ENCODE data around the gene SRGAP1. TPM values are rescaled to one million over a fixed set of nuclear protein-coding genes. Genes with fewer than 3 reads are reported as not detected.

Gene SRGAP1
- total and polyA plus RNA-seq, 8 donors = 0.70 to 37.9 (median 9.8) TPM

- no peaks in the 10 kb centered on the region for H3K4me1 ChIP-seq
- no peak for DNase-seq
- TF ChIP-seq POLR2A (IDR thresholded peaks at IDR 0.05) (no peak), POLR2AphosphoS5 (IDR thresholded peaks at IDR 0.05) (no peak), EP300 (IDR thresholded peaks at IDR 0.05) (no peak)
- TF ChIP-seq, protein P1, sequence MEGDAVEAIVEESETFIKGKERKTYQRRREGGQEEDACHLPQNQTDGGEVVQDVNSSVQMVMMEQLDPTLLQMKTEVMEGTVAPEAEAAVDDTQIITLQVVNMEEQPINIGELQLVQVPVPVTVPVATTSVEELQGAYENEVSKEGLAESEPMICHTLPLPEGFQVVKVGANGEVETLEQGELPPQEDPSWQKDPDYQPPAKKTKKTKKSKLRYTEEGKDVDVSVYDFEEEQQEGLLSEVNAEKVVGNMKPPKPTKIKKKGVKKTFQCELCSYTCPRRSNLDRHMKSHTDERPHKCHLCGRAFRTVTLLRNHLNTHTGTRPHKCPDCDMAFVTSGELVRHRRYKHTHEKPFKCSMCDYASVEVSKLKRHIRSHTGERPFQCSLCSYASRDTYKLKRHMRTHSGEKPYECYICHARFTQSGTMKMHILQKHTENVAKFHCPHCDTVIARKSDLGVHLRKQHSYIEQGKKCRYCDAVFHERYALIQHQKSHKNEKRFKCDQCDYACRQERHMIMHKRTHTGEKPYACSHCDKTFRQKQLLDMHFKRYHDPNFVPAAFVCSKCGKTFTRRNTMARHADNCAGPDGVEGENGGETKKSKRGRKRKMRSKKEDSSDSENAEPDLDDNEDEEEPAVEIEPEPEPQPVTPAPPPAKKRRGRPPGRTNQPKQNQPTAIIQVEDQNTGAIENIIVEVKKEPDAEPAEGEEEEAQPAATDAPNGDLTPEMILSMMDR (IDR thresholded peaks at IDR 0.05) = no peak
- H3K27me3 ChIP-seq = no peaks in the 10 kb centered on the region
- H3K27ac ChIP-seq = no peak overlapping the region
- intact Hi-C loops (cut with DNase I; ENCODE audit: low total_unique reads) = no loop called here
- H3K9me3 ChIP-seq = no peaks in the 10 kb centered on the region
- 93 to 95% (median 94%) methylated on average over 8 of the region's 8 CpGs for WGBS, 5 donors
- no peak overlapping the region for H3K4me3 ChIP-seq
- H3K36me3 ChIP-seq = peaks cover 0 to 21% (median 15%) of the 10 kb centered on the region in 4 donors
Measured at GRCh38 chr12:64064706-64065105, 220.2 kb downstream of the SRGAP1 start.

DNA sequence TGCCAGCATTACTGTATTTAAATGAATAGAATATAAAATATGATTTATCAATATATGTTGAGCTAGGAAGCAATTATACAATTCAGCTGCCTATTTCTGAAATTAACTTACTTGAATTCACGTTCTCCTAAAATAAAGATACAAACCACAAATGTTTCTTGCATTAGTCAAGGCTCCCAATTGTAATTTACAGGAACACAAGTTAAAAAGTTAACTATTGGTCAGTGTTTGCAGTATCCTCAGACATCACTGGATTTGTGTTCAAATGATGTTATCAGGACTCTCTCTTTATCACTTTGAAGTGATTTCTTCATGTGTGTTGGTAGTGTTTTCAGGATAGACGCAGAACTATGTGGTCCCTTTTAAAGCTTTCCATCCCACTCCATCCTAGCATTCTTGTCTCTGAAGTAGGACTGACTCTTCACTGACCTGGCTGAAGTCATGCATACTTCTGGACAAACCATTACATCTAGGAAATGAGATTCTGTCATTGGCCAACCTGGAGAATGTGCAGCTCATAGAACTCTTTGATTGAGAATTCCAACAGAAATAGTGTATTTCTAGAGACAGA lies 221.5 kb downstream of the SRGAP1 start:
- Histone ChIP-seq H3K4me3 (no peak overlapping the region), H3K4me1 (no peaks in the 10 kb centered on the region), H3K27me3 (no peaks in the 10 kb centered on the region), H3K36me3 (peaks cover 0 to 21% (median 15%) of the 10 kb centered on the region in 4 donors), H3K27ac (no peak overlapping the region), H3K9me3 (no peaks in the 10 kb centered on the region)
- DNase-seq = no peak
- 89 to 96% (median 90%) methylated on average over 2 of the region's 2 CpGs for WGBS, 5 donors
- TF ChIP-seq POLR2A (IDR thresholded peaks at IDR 0.05) (no peak), EP300 (IDR thresholded peaks at IDR 0.05) (no peak), POLR2AphosphoS5 (IDR thresholded peaks at IDR 0.05) (no peak)
- TF ChIP-seq, protein P1 (IDR thresholded peaks at IDR 0.05) = no peak
- intact Hi-C loops (cut with DNase I; ENCODE audit: low total_unique reads) = no loop called here

- 86 to 94% (median 89%) methylated on average over 2 of the region's 2 CpGs for WGBS, 5 donors
- TF ChIP-seq EP300 (IDR thresholded peaks at IDR 0.05) = no peak
- TF ChIP-seq, protein P1 (IDR thresholded peaks at IDR 0.05) = no peak
- Histone ChIP-seq H3K4me1 (no peaks in the 10 kb centered on the region), H3K36me3 (peaks cover 0 to 21% (median 15%) of the 10 kb centered on the region in 4 donors), H3K4me3 (no peak overlapping the region), H3K9me3 (no peaks in the 10 kb centered on the region), H3K27ac (no peak overlapping the region), H3K27me3 (no peaks in the 10 kb centered on the region)
- no peak for DNase-seq
- intact Hi-C loops (cut with DNase I; ENCODE audit: low total_unique reads) = no loop called here
Measured at GRCh38 chr12:64066776-64067175, 222.3 kb downstream of the SRGAP1 start.

- no peak for DNase-seq
- Histone ChIP-seq H3K27me3 (no peaks in the 10 kb centered on the region), H3K36me3 (peaks cover 0 to 18% (median 10%) of the 10 kb centered on the region in 4 donors), H3K9me3 (no peaks in the 10 kb centered on the region), H3K4me3 (no peak overlapping the region), H3K27ac (no peak overlapping the region), H3K4me1 (no peaks in the 10 kb centered on the region)
- 83 to 93% (median 89%) methylated on average over 2 of the region's 2 CpGs for whole genome bisulfite sequencing, 5 donors
- intact Hi-C loops (cut with DNase I; ENCODE audit: low total_unique reads) = no loop called here
- TF ChIP-seq POLR2AphosphoS5 (IDR thresholded peaks at IDR 0.05) (no peak), EP300 (IDR thresholded peaks at IDR 0.05) (no peak), POLR2A (IDR thresholded peaks at IDR 0.05) (no peak)
- TF ChIP-seq, protein P1 (IDR thresholded peaks at IDR 0.05) = no peak
Measured at GRCh38 chr12:64070454-64070853, 226.0 kb downstream of the SRGAP1 start.

Data from stomach (tissue), 9 donors.